ENCODE measurements around the gene PRSS48.

DNA sequence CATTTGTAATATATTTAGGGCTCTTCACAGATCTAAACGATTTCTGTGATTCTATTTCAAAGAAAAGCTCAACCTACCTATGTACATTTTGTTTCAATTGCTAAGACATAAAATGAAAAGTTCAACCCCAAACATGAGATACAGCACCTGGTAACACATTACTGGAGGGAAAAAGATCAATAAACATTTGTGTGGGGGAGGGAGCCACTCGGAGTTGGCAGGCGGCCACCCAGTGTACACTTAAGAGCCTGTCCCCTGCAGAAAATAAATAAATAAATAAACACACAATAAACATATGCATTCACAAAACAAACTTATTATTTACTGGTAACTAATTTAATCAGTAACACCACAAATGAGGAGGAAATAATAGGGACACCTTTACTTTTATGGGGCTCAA is 19.3 kb downstream of the PRSS48 start:
- TF ChIP-seq, protein P1, sequence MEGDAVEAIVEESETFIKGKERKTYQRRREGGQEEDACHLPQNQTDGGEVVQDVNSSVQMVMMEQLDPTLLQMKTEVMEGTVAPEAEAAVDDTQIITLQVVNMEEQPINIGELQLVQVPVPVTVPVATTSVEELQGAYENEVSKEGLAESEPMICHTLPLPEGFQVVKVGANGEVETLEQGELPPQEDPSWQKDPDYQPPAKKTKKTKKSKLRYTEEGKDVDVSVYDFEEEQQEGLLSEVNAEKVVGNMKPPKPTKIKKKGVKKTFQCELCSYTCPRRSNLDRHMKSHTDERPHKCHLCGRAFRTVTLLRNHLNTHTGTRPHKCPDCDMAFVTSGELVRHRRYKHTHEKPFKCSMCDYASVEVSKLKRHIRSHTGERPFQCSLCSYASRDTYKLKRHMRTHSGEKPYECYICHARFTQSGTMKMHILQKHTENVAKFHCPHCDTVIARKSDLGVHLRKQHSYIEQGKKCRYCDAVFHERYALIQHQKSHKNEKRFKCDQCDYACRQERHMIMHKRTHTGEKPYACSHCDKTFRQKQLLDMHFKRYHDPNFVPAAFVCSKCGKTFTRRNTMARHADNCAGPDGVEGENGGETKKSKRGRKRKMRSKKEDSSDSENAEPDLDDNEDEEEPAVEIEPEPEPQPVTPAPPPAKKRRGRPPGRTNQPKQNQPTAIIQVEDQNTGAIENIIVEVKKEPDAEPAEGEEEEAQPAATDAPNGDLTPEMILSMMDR (IDR thresholded peaks at IDR 0.05; ENCODE audit: low read length), result no peak
- no peak for TF ChIP-seq EZH2phosphoT487 (IDR thresholded peaks at IDR 0.05; ENCODE audit: low read length)

Measured in MM.1S (cell line).